Measurements from ENCODE around the gene BMP5. TPM values are rescaled to one million over a fixed set of nuclear protein-coding genes. Genes with fewer than 3 reads are reported as not detected.

The BMP5 gene
- total RNA-seq, 1 donor from 2014 or later, result not detected

- TF ChIP-seq, protein P1, sequence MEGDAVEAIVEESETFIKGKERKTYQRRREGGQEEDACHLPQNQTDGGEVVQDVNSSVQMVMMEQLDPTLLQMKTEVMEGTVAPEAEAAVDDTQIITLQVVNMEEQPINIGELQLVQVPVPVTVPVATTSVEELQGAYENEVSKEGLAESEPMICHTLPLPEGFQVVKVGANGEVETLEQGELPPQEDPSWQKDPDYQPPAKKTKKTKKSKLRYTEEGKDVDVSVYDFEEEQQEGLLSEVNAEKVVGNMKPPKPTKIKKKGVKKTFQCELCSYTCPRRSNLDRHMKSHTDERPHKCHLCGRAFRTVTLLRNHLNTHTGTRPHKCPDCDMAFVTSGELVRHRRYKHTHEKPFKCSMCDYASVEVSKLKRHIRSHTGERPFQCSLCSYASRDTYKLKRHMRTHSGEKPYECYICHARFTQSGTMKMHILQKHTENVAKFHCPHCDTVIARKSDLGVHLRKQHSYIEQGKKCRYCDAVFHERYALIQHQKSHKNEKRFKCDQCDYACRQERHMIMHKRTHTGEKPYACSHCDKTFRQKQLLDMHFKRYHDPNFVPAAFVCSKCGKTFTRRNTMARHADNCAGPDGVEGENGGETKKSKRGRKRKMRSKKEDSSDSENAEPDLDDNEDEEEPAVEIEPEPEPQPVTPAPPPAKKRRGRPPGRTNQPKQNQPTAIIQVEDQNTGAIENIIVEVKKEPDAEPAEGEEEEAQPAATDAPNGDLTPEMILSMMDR (IDR thresholded peaks at IDR 0.05), result no peak
- Histone ChIP-seq H3K9me3 (no peaks in the 10 kb centered on the region), H3K27me3 (no peaks in the 10 kb centered on the region), H3K4me1 (no peaks in the 10 kb centered on the region), H3K36me3 (no peaks in the 10 kb centered on the region), H3K27ac (no peak overlapping the region), H3K4me3 (no peak overlapping the region)
- intact Hi-C loops (cut with DNase I), result no loop called here
- DNase-seq (ENCODE audit: low spot score in 2 of 2), result no peak
Measured at GRCh38 chr6:55713436-55713835, 162.0 kb downstream of the BMP5 start.

GRCh38 chr6:55708711-55709110, 166.7 kb downstream of the BMP5 start:
- no peaks in the 10 kb centered on the region for H3K9me3 ChIP-seq
- H3K4me3 ChIP-seq, result no peak overlapping the region
- H3K27me3 ChIP-seq, result no peaks in the 10 kb centered on the region
- intact Hi-C loops (cut with DNase I), result no loop called here
- TF ChIP-seq, protein P1 (IDR thresholded peaks at IDR 0.05), result no peak
- no peaks in the 10 kb centered on the region for H3K36me3 ChIP-seq
- no peaks in the 10 kb centered on the region for H3K4me1 ChIP-seq
- no peak overlapping the region for H3K27ac ChIP-seq
- DNase-seq (ENCODE audit: low spot score in 2 of 2), result no peak

- Histone ChIP-seq H3K4me3 (no peak overlapping the region), H3K27ac (no peak overlapping the region), H3K9me3 (no peaks in the 10 kb centered on the region), H3K36me3 (no peaks in the 10 kb centered on the region), H3K4me1 (no peaks in the 10 kb centered on the region), H3K27me3 (no peaks in the 10 kb centered on the region)
- DNase-seq (ENCODE audit: low spot score in 2 of 2), result no peak
- TF ChIP-seq, protein P1 (IDR thresholded peaks at IDR 0.05), result no peak
- intact Hi-C loops (cut with DNase I), result no loop called here
Measured at GRCh38 chr6:55705451-55706440, 169.6 kb downstream of the BMP5 start.

DNA sequence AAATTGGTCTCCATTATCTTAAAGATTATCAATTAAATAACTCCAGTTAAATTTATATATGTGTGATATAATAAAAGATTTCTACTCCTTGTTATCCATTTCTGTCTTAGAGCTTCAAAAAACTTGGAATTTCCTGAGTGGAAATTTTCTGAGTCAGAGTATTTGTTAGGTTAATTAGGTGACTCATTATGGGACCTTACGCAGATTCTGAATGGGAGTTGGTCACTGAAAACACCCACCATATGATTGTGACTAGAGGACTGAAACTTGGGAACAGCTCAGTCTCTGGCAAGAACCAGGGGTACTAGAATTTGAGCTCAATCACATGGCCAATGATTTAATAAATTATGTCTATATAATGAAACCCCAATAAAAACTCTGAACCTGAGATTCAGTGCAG, 171.0 kb downstream of the BMP5 start:
- H3K27ac ChIP-seq, result no peak overlapping the region
- H3K4me1 ChIP-seq, result no peaks in the 10 kb centered on the region
- no peaks in the 10 kb centered on the region for H3K36me3 ChIP-seq
- intact Hi-C loops (cut with DNase I), result no loop called here
- H3K27me3 ChIP-seq, result no peaks in the 10 kb centered on the region
- no peaks in the 10 kb centered on the region for H3K9me3 ChIP-seq
- H3K4me3 ChIP-seq, result no peak overlapping the region
- no peak for DNase-seq (ENCODE audit: low spot score in 2 of 2)
- TF ChIP-seq, protein P1 (IDR thresholded peaks at IDR 0.05), result no peak

All from ascending aorta (tissue), 2 donors.